ENCODE measurements around the gene SYNDIG1.

GRCh38 chr20:24477831-24478547 is 8.6 kb downstream of the SYNDIG1 start:
- TF ChIP-seq POLR2A (IDR thresholded peaks at IDR 0.05) (no peak), CTCF (IDR thresholded peaks at IDR 0.05) (no peak), POLR2AphosphoS5 (IDR thresholded peaks at IDR 0.05) (no peak)

Data from prostate gland (tissue), 2 donors.